Lower lobe of right lung (tissue), 2 donors: ENCODE data around the gene GIPC3. TPM values are rescaled to one million over a fixed set of nuclear protein-coding genes. Genes with fewer than 3 reads are reported as not detected.

Experiments
- ATAC-seq, 2 donors: fragments of 200-7000 bp; cut with Tn5 transposase; one replicate each; pipeline ENCODE4 v1.9.1; 2020 to 2022; ENCODE audit warnings: mild to moderate bottlenecking in 2 of 2, moderate library complexity in 2 of 2
- DNase-seq: peaks from one replicate; pipeline ENCODE4 v3.0.0-alpha.2; 2020
- H3K27ac ChIP-seq: fragments of 200-600 bp; one replicate; pipeline ENCODE4 v1.8.0; 2022
- H3K27me3 ChIP-seq: fragments of 200-600 bp; one replicate; pipeline ENCODE4 v1.8.0; 2022; ENCODE audit warnings: low read depth
- H3K36me3 ChIP-seq: fragments of 200-600 bp; one replicate; pipeline ENCODE4 v1.8.0; 2022; ENCODE audit warnings: mild to moderate bottlenecking
- H3K4me1 ChIP-seq: fragments of 200-600 bp; one replicate; pipeline ENCODE4 v1.8.0; 2022
- H3K4me3 ChIP-seq: fragments of 200-600 bp; one replicate; pipeline ENCODE4 v1.8.0; 2022; ENCODE audit warnings: mild to moderate bottlenecking
- H3K9me3 ChIP-seq: fragments of 200-600 bp; one replicate; pipeline ENCODE4 v1.8.0; 2022
- intact Hi-C: fragments of 100-400 bp; cut with DNase I; formaldehyde crosslinking; loops from one replicate; pipeline ENCODE4 v1.11.0; 2022
- total RNA-seq: library from RNA; stranded (reverse); fragmentation: NEBNext Ultra II Directional; extraction: Animal tissue kit (Norgen Biotek cat#: 25700); gene quantifications from one replicate; pipeline ENCODE4 v1.2.1, GENCODE V29; 2021
- TF ChIP-seq, protein P1 (sequence below): fragments of 200-600 bp; IDR thresholded peaks from one replicate; pipeline ENCODE4 v1.8.0; 2022; ENCODE audit warnings: antibody characterized with exemption, mild to moderate bottlenecking
- donor health status: DM: no; HTN: yes; CAD: no; lungs with severe emphysema.

GIPC3 gene
- total RNA-seq, 1 donor from 2014 or later = 4.2 TPM

GRCh38 chr19:3637621-3638020 lies 52.3 kb downstream of the GIPC3 start:
- H3K4me3 ChIP-seq = no peak overlapping the region
- DNase-seq (no peak), ATAC-seq (no peak)
- intact Hi-C loops = no loop called here
- no peaks in the 10 kb centered on the region for H3K27me3 ChIP-seq
- H3K9me3 ChIP-seq = no peaks in the 10 kb centered on the region
- no peak overlapping the region for H3K27ac ChIP-seq
- H3K4me1 ChIP-seq = no peaks in the 10 kb centered on the region
- TF ChIP-seq, protein P1, sequence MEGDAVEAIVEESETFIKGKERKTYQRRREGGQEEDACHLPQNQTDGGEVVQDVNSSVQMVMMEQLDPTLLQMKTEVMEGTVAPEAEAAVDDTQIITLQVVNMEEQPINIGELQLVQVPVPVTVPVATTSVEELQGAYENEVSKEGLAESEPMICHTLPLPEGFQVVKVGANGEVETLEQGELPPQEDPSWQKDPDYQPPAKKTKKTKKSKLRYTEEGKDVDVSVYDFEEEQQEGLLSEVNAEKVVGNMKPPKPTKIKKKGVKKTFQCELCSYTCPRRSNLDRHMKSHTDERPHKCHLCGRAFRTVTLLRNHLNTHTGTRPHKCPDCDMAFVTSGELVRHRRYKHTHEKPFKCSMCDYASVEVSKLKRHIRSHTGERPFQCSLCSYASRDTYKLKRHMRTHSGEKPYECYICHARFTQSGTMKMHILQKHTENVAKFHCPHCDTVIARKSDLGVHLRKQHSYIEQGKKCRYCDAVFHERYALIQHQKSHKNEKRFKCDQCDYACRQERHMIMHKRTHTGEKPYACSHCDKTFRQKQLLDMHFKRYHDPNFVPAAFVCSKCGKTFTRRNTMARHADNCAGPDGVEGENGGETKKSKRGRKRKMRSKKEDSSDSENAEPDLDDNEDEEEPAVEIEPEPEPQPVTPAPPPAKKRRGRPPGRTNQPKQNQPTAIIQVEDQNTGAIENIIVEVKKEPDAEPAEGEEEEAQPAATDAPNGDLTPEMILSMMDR = no peak
- H3K36me3 ChIP-seq = peaks cover 71% of the 10 kb centered on the region

GRCh38 chr19:3638208-3639193 lies 53.2 kb downstream of the GIPC3 start:
- no peak for DNase-seq
- no peaks in the 10 kb centered on the region for H3K4me1 ChIP-seq
- no peaks in the 10 kb centered on the region for H3K27me3 ChIP-seq
- ATAC-seq = peak in 1 of 2 donors; percentile 2
- H3K4me3 ChIP-seq = no peak overlapping the region
- H3K9me3 ChIP-seq = no peaks in the 10 kb centered on the region
- TF ChIP-seq, protein P1 = no peak
- peaks cover 69% of the 10 kb centered on the region for H3K36me3 ChIP-seq
- no peak overlapping the region for H3K27ac ChIP-seq
- intact Hi-C loops = no loop called here

DNA sequence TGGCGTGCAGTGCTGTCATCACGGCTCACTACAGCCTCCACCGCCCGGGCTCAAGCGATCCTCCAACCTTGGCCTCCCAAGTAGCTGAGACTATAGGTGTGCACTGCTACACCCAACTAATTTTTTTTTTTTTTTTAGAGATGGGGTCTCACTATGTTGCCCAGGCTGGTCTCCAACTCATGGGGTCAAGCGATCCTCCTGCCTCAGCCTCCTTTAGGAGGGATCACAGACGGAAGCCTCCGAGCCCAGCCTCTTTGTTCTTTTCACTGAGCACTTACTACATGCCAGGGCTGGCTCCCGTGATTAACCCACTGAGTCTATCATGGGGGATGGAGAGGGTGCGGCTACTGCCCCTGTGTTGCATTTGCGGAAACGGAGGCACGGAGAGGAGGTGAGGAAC lies 54.2 kb downstream of the GIPC3 start:
- Histone ChIP-seq H3K4me1 (no peaks in the 10 kb centered on the region), H3K27me3 (no peaks in the 10 kb centered on the region), H3K4me3 (no peak overlapping the region), H3K9me3 (no peaks in the 10 kb centered on the region), H3K27ac (no peak overlapping the region), H3K36me3 (peaks cover 77% of the 10 kb centered on the region)
- intact Hi-C loops = no loop called here
- DNase-seq = no peak
- ATAC-seq = no peak
- TF ChIP-seq, protein P1 = no peak

DNA sequence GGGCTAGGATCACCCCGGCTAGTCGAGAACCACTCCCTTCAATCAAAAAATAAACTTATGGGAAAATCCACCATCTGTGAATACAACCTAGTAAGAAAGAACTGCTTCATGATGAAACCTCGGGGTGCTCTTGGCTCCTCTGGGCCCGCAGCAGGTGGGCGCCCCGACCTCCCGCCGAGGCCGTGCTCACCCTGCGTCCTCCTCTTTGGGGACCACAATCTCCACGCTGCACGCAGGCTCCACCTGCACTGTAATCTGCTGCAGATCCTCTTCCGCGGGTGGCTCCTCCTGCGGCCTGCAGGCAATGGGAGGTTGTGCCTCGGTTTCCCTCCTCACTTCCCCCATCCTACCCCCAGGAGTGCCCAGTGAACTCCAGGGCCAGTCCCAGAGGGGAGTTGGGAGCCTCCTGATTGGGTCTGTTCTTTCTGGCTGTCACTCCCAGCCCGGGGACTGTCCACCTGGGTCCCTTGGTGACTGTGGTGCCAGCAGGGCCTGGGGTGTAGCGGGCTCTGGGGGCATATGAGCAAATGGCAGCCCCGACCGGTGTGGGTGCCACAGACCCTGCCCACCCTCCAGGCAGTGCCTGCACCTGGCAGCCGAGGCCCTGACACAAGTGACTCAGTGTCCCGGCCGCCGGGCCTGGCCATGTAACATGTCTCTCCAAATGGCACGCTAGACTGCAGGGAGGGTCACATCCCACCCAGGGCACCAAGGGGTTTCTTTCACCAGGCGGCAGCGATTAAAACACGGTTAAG lies 56.4 kb downstream of the GIPC3 start:
- H3K27me3 ChIP-seq = no peaks in the 10 kb centered on the region
- no peaks in the 10 kb centered on the region for H3K4me1 ChIP-seq
- ATAC-seq = no peak
- H3K36me3 ChIP-seq = peaks cover 93% of the 10 kb centered on the region
- H3K27ac ChIP-seq = no peak overlapping the region
- TF ChIP-seq, protein P1 = no peak
- intact Hi-C loops = no loop called here
- H3K9me3 ChIP-seq = no peaks in the 10 kb centered on the region
- no peak for DNase-seq
- no peak overlapping the region for H3K4me3 ChIP-seq

DNA sequence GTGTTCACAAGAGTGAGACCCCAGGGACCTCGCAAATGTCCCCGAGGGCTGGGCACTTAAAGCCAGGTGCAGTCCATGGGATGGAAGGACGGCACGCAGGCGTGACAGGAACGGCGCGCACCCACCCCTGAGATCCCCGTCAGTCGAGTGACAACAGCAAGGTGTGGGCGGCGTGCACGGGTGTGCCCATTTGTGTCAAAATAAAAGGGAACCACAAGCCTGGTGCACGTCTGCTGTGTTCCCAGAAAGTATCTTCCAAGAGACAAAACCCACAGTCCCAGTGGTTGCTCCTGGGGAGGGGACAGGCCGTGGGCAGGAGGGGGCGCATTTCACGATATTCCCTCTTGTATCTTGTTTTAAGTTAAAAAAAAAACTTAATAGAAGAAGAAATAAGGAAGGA lies 57.0 kb downstream of the GIPC3 start:
- no peak overlapping the region for H3K27ac ChIP-seq
- no peaks in the 10 kb centered on the region for H3K9me3 ChIP-seq
- TF ChIP-seq, protein P1 = no peak
- peaks cover 89% of the 10 kb centered on the region for H3K36me3 ChIP-seq
- ATAC-seq (no peak), DNase-seq (no peak)
- H3K4me1 ChIP-seq = no peaks in the 10 kb centered on the region
- H3K27me3 ChIP-seq = no peaks in the 10 kb centered on the region
- intact Hi-C loops = no loop called here
- no peak overlapping the region for H3K4me3 ChIP-seq

Other genes with a start within 250 kb of the GIPC3 start
- 132 TPM for gene NFIC, start 218.9 kb upstream of the GIPC3 start, total RNA-seq
- not detected for gene SMIM24, start 105.0 kb upstream of the GIPC3 start, total RNA-seq
- not detected for gene SMIM44, start 102.0 kb upstream of the GIPC3 start, total RNA-seq
- 9.9 TPM for gene DOHH, start 84.8 kb upstream of the GIPC3 start, total RNA-seq
- gene FZR1, start 79.2 kb upstream of the GIPC3 start, total RNA-seq = 34.1 TPM
- gene TEKTIP1, start 46.3 kb upstream of the GIPC3 start, total RNA-seq = 2.2 TPM
- gene MFSD12, start 27.9 kb upstream of the GIPC3 start, total RNA-seq = 80.7 TPM
- gene HMG20B, start 12.5 kb upstream of the GIPC3 start, total RNA-seq = 60.9 TPM
- gene TBXA2R, start 21.4 kb downstream of the GIPC3 start, total RNA-seq = 4.9 TPM
- 20.3 TPM for gene CACTIN, start 41.3 kb downstream of the GIPC3 start, total RNA-seq
- 43.6 TPM for gene PIP5K1C, start 115.0 kb downstream of the GIPC3 start, total RNA-seq
- 34.4 TPM for gene TJP3, start 122.9 kb downstream of the GIPC3 start, total RNA-seq
- gene APBA3, start 176.2 kb downstream of the GIPC3 start, total RNA-seq = 18.2 TPM
- 59.4 TPM for gene MRPL54, start 177.2 kb downstream of the GIPC3 start, total RNA-seq
- gene RAX2, start 186.8 kb downstream of the GIPC3 start, total RNA-seq = not detected
- 11.3 TPM for gene MATK, start 200.9 kb downstream of the GIPC3 start, total RNA-seq